BJ (cell line): Measurements from ENCODE around the gene GABBR2. TPM values are rescaled to one million over a fixed set of nuclear protein-coding genes. Genes with fewer than 3 reads are reported as not detected.

Experiments
- CTCF ChIA-PET: fragments of 350-600 bp; formaldehyde crosslinking; extraction: SDS; loops from one replicate; lab custom pipeline; 2021; ENCODE audit warnings: antibody characterized with exemption, inconsistent platforms; lab: Yijun Ruan, JAX
- POLR2A ChIA-PET: fragments of 300-600 bp; sonication (Branson Sonifier 250); formaldehyde crosslinking; extraction: SDS; loops from one replicate; lab custom pipeline; 2021; ENCODE audit warnings: antibody characterized with exemption; lab: Charles Lee
- DNase-seq: peaks from one replicate; pipeline ENCODE4 v3.0.0-alpha.2; 2011; ENCODE audit warnings: low read depth
- H3K27me3 ChIP-seq: 2 replicates; pipeline ENCODE4 v1.6.0; 2011; ENCODE audit warnings: low read length; ENCODE audit not compliant: control insufficient read depth, insufficient read depth
- H3K36me3 ChIP-seq: 2 replicates; pipeline ENCODE4 v1.5.1; 2011; ENCODE audit warnings: low read length; ENCODE audit not compliant: control insufficient read depth, insufficient read depth
- H3K4me3 ChIP-seq: 2 replicates; pipeline ENCODE4 v1.5.1; 2011; ENCODE audit warnings: low read depth, mild to moderate bottlenecking, control low read depth, low read length
- CTCF ChIP-seq: IDR thresholded peaks from 2 replicates; pipeline ENCODE4 v1.5.1; 2011; ENCODE audit warnings: low read depth, mild to moderate bottlenecking, control low read depth, inconsistent platforms, low read length, moderate library complexity; ENCODE audit not compliant: insufficient read depth
- polyA plus RNA-seq: library from polyadenylated mRNA; depleted of rRNA; stranded (reverse); fragments of >200 nt; gene quantifications from 2 replicates; pipeline ENCODE4 v1.2.3, GENCODE V29; 2011

Gene GABBR2
- polyA plus RNA-seq, 1 experiment, result 1.6 TPM

GRCh38 chr9:98378794-98379193 is 329.9 kb downstream of the GABBR2 start:
- no peaks in the 10 kb centered on the region for H3K36me3 ChIP-seq
- TF ChIP-seq CTCF, result no peak
- DNase-seq, result no peak
- no peak overlapping the region for H3K4me3 ChIP-seq
- POLR2A ChIA-PET, result no interaction called here
- no peaks in the 10 kb centered on the region for H3K27me3 ChIP-seq
- CTCF ChIA-PET, result no interaction called here

- POLR2A ChIA-PET, result no interaction called here
- no peaks in the 10 kb centered on the region for H3K27me3 ChIP-seq
- CTCF ChIA-PET, result no interaction called here
Measured at GRCh38 chr9:98378206-98378780, 330.4 kb downstream of the GABBR2 start.

GRCh38 chr9:98375138-98375726 is 333.5 kb downstream of the GABBR2 start:
- no peaks in the 10 kb centered on the region for H3K27me3 ChIP-seq
- CTCF ChIA-PET, result interaction anchor here (0.6 to 0.8 kb wide), 2 partner anchors 14 to 399 kb away, joined by 3 read pairs; no protein-coding TSS in a partner anchor
- POLR2A ChIA-PET, result no interaction called here
- peak; percentile 46 for DNase-seq
- H3K36me3 ChIP-seq, result no peaks in the 10 kb centered on the region
- no peak for TF ChIP-seq CTCF
- H3K4me3 ChIP-seq, result no peak overlapping the region

More at GRCh38 chr9:98378206-98378780, 330.4 kb downstream of the GABBR2 start:
- no peak for TF ChIP-seq CTCF
- DNase-seq, result no peak
- Histone ChIP-seq H3K36me3 (no peaks in the 10 kb centered on the region), H3K4me3 (no peak overlapping the region)

GRCh38 chr9:98374385-98375051 is 334.2 kb downstream of the GABBR2 start:
- DNase-seq, result peak; percentile 39
- no peak for TF ChIP-seq CTCF
- H3K36me3 ChIP-seq, result no peaks in the 10 kb centered on the region
- POLR2A ChIA-PET, result no interaction called here
- H3K4me3 ChIP-seq, result no peak overlapping the region
- CTCF ChIA-PET, result interaction anchor here (0.8 to 1.2 kb wide), 2 partner anchors 11 to 400 kb away, joined by 3 read pairs; no protein-coding TSS in a partner anchor
- no peaks in the 10 kb centered on the region for H3K27me3 ChIP-seq

- POLR2A ChIA-PET, result no interaction called here
- TF ChIP-seq CTCF, result no peak
- Histone ChIP-seq H3K4me3 (no peak overlapping the region), H3K36me3 (no peaks in the 10 kb centered on the region), H3K27me3 (no peaks in the 10 kb centered on the region)
- DNase-seq, result no peak
- CTCF ChIA-PET, result interaction anchor here (1.2 kb wide), 1 partner anchor 10 kb away, joined by 3 read pairs; no protein-coding TSS in a partner anchor
Measured at GRCh38 chr9:98373609-98374008, 335.1 kb downstream of the GABBR2 start.
